HG02642 (cell line): Measurements from ENCODE around the gene B4GALT7.

Experiments
- ATAC-seq: cut with Tn5 transposase; IDR thresholded peaks from one replicate; pipeline ENCODE4 v1.9.1; 2021; ENCODE audit warnings: mild to moderate bottlenecking; ENCODE audit not compliant: unreplicated experiment, poor library complexity

The B4GALT7 gene

GRCh38 chr5:177592905-177593304, 7.0 kb upstream of the B4GALT7 start:
- ATAC-seq = no peak

- ATAC-seq = no peak
Measured at GRCh38 chr5:177593511-177593910, 6.4 kb upstream of the B4GALT7 start.

- no peak for ATAC-seq
Measured at GRCh38 chr5:177594071-177594470, 5.9 kb upstream of the B4GALT7 start.

GRCh38 chr5:177595026-177595585, 4.8 kb upstream of the B4GALT7 start:
- no peak for ATAC-seq

GRCh38 chr5:177595991-177596774, 3.7 kb upstream of the B4GALT7 start:
- ATAC-seq = no peak

- no peak for ATAC-seq
Measured at GRCh38 chr5:177596775-177597238, 3.1 kb upstream of the B4GALT7 start.

- no peak for ATAC-seq
Measured at GRCh38 chr5:177598477-177598876, 1.5 kb upstream of the B4GALT7 start.

GRCh38 chr5:177600508-177601018, 631 bp downstream of the B4GALT7 start:
- peak; percentile 2 for ATAC-seq

GRCh38 chr5:177601126-177601525, 1.2 kb downstream of the B4GALT7 start:
- no peak for ATAC-seq

GRCh38 chr5:177601577-177602457, 1.9 kb downstream of the B4GALT7 start:
- no peak for ATAC-seq

GRCh38 chr5:177602458-177602830, 2.5 kb downstream of the B4GALT7 start:
- ATAC-seq = no peak

- ATAC-seq = no peak
Measured at GRCh38 chr5:177603631-177604030, 3.7 kb downstream of the B4GALT7 start.

- ATAC-seq = no peak
Measured at GRCh38 chr5:177604116-177604521, 4.2 kb downstream of the B4GALT7 start.

GRCh38 chr5:177604656-177605055, 4.7 kb downstream of the B4GALT7 start:
- ATAC-seq = no peak

- ATAC-seq = no peak
Measured at GRCh38 chr5:177605078-177605477, 5.1 kb downstream of the B4GALT7 start.

- ATAC-seq = no peak
Measured at GRCh38 chr5:177605667-177606066, 5.7 kb downstream of the B4GALT7 start.

- ATAC-seq = no peak
Measured at GRCh38 chr5:177606071-177607051, 6.4 kb downstream of the B4GALT7 start.

GRCh38 chr5:177607115-177607451, 7.2 kb downstream of the B4GALT7 start:
- no peak for ATAC-seq

- ATAC-seq = peak; percentile 39
Measured at GRCh38 chr5:177607452-177608192, 7.7 kb downstream of the B4GALT7 start.
